Spleen (tissue), 11 donors: ENCODE results near the gene TARBP1. TPM values are rescaled to one million over a fixed set of nuclear protein-coding genes. Genes with fewer than 3 reads are reported as not detected.

Source experiments
- DNase-seq: peaks from one replicate; pipeline ENCODE4 v3.0.0-alpha.2; 2020
- H3K27ac ChIP-seq, 8 donors: fragments of 200-600 bp; sonication (generic) in 7 of 8; 1 replicate in 4 of 8; 2 replicates in 4 of 8; pipeline versions ENCODE4 v1.5.0 to v1.8.0; 2016 to 2021; ENCODE audit warnings: inconsistent platforms in 4 of 8, mild to moderate bottlenecking in 4 of 8, moderate library complexity in 1 of 8
- H3K27me3 ChIP-seq, 7 donors: fragments of 200-600 bp; sonication (generic) in 6 of 7; replicated peaks in 1 of 7; 1 replicate in 4 of 7; 2 replicates in 3 of 7; pipeline versions ENCODE4 v1.5.0 to v1.8.0; 2016 to 2021; ENCODE audit warnings: inconsistent platforms in 3 of 7, mild to moderate bottlenecking in 1 of 7
- H3K36me3 ChIP-seq, 6 donors: fragments of 200-600 bp; sonication (generic) in 5 of 6; 1 replicate in 4 of 6; 2 replicates in 2 of 6; pipeline versions ENCODE4 v1.5.0 to v1.8.0; 2016 to 2021; ENCODE audit warnings: inconsistent platforms in 2 of 6
- H3K4me1 ChIP-seq, 6 donors: fragments of 200-600 bp; sonication (generic) in 5 of 6; 1 replicate in 3 of 6; 2 replicates in 3 of 6; pipeline versions ENCODE4 v1.5.0 to v1.8.0; 2016 to 2021; ENCODE audit warnings: inconsistent platforms in 3 of 6
- H3K4me3 ChIP-seq, 8 donors: fragments of 200-600 bp; sonication (generic) in 7 of 8; 1 replicate in 4 of 8; 2 replicates in 4 of 8; pipeline versions ENCODE4 v1.5.0 to v1.8.0; 2016 to 2021; ENCODE audit warnings: inconsistent platforms in 4 of 8, mild to moderate bottlenecking in 4 of 8, moderate library complexity in 2 of 8
- H3K9me3 ChIP-seq, 8 donors: fragments of 200-600 bp; sonication (generic) in 7 of 8; 1 replicate in 4 of 8; 2 replicates in 4 of 8; pipeline versions ENCODE4 v1.5.0 to v1.8.0; 2016 to 2021; ENCODE audit warnings: inconsistent platforms in 4 of 8
- POLR2A ChIP-seq, 3 donors: fragments of 450-650 bp; IDR thresholded peaks; one replicate each; pipeline ENCODE4 v1.5.1; 2017; ENCODE audit warnings: antibody characterized with exemption in 3 of 3, mild to moderate bottlenecking in 1 of 3
- POLR2AphosphoS5 ChIP-seq, 3 donors: sonication (generic); formaldehyde crosslinking; IDR thresholded peaks; one replicate each; pipeline ENCODE4 v1.5.1; 2017; ENCODE audit warnings: antibody characterized with exemption in 3 of 3
- WGBS, 5 donors: extraction: QIAGEN DNeasy Blood & Tissue Kit in 3 of 5; methylation state at CpG; one replicate each; pipeline versions ENCODE4 v1.1.5 to v1.1.7; 2013 to 2018; 5-methylcytosine and 5-hydroxymethylcytosine counted together
- intact Hi-C: fragments of 100-400 bp; cut with DNase I; formaldehyde crosslinking; loops from one replicate; pipeline ENCODE4 v1.15.0; 2023; ENCODE audit warnings: low total_unique reads
- polyA plus RNA-seq, 3 donors: library from polyadenylated mRNA; stranded (reverse); fragments of 200-250 nt; gene quantifications; one replicate each; pipeline ENCODE4 v1.2.1, GENCODE V29; 2013
- total RNA-seq, 7 donors: library from RNA; depleted of rRNA in 3 of 7; stranded (reverse); fragments of >200 nt in 3 of 7; fragmentation: NEBNext Ultra II Directional in 4 of 7; extraction: Animal tissue kit (Norgen Biotek cat#: 25700) in 4 of 7; gene quantifications; one replicate each; pipeline versions ENCODE4 v1.1.0 to v1.2.1, GENCODE V29; 2016 to 2021
- TF ChIP-seq, protein P1 (sequence below), 11 experiments: fragments of 200-600 bp in 7 of 11; fragments of 450-650 bp in 4 of 11; sonication (generic) in 4 of 11; IDR thresholded peaks in 8 of 11; conservative IDR thresholded peaks in 3 of 11; 1 replicate in 7 of 11; 2 replicates in 4 of 11; pipeline versions ENCODE4 v1.4.0 to v1.8.0; 2016 to 2021; ENCODE audit warnings: antibody characterized with exemption in 11 of 11, inconsistent platforms in 4 of 11, mild to moderate bottlenecking in 1 of 11
- donor health status: healthy with polysubstance abuse.
- donor health status: DM: no; HTN: no; CAD: no; lungs with moderate emphysema.
- donor health status: DM: no; HTN: no; CAD: no.
- donor health status: Bipolar disorder and iron deficiency.
- donor health status: healthy.
- donor health status: DM: no; HTN: no; CAD: no.
- donor health status: DM: yes; HTN: yes; CAD: no.

TARBP1 gene
- total and polyA plus RNA-seq, 10 donors, result 27.1 to 99.7 (median 40.3) TPM

DNA sequence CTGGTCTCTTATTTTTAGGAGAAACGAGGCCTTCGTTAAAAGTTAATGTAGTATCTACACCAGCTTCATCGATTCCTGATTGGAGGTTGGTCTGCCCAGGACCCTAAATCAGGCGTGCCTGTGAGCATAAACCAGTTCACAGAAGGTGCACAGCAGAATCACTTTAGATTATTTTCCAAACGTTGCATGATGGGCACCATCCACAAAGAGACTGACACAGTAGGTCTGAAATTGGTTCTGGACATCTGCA lies 256 bp upstream of the TARBP1 start:
- peak overlapping the region; percentile 89 to 98 (median 94) for H3K4me3 ChIP-seq
- no peak for DNase-seq
- H3K27ac ChIP-seq, result peak overlapping the region; percentile 86 to 97 (median 94)
- H3K36me3 ChIP-seq, result no peaks in the 10 kb centered on the region
- H3K27me3 ChIP-seq, result peaks cover 0 to 7% (median 0%) of the 10 kb centered on the region in 7 donors
- 13 to 21% (median 17%) methylated on average over 4 to 5 of the region's 5 CpGs for WGBS, 5 donors
- TF ChIP-seq, protein P1, sequence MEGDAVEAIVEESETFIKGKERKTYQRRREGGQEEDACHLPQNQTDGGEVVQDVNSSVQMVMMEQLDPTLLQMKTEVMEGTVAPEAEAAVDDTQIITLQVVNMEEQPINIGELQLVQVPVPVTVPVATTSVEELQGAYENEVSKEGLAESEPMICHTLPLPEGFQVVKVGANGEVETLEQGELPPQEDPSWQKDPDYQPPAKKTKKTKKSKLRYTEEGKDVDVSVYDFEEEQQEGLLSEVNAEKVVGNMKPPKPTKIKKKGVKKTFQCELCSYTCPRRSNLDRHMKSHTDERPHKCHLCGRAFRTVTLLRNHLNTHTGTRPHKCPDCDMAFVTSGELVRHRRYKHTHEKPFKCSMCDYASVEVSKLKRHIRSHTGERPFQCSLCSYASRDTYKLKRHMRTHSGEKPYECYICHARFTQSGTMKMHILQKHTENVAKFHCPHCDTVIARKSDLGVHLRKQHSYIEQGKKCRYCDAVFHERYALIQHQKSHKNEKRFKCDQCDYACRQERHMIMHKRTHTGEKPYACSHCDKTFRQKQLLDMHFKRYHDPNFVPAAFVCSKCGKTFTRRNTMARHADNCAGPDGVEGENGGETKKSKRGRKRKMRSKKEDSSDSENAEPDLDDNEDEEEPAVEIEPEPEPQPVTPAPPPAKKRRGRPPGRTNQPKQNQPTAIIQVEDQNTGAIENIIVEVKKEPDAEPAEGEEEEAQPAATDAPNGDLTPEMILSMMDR (IDR thresholded peaks at IDR 0.05 in 8 of 11, conservative IDR thresholded peaks at IDR 0.05 in 3 of 11), result no peak
- TF ChIP-seq POLR2AphosphoS5 (IDR thresholded peaks at IDR 0.05), result no peak
- TF ChIP-seq POLR2A (IDR thresholded peaks at IDR 0.05), result no peak
- peaks cover 4 to 50% (median 34%) of the 10 kb centered on the region in 6 donors for H3K4me1 ChIP-seq
- no peaks in the 10 kb centered on the region for H3K9me3 ChIP-seq
- intact Hi-C loops, result no loop called here

GRCh38 chr1:234478152-234478480 lies 863 bp downstream of the TARBP1 start:
- 0 to 1% (median 0%) methylated on average over 11 to 43 of the region's 43 CpGs for WGBS, 5 donors
- Histone ChIP-seq H3K4me3 (peak overlapping the region; percentile 89 to 98 (median 94)), H3K27ac (peak overlapping the region; percentile 86 to 97 (median 94))

GRCh38 chr1:234477386-234478151 lies 1.4 kb downstream of the TARBP1 start:
- peaks cover 12 to 66% (median 46%) of the 10 kb centered on the region in 6 donors for H3K4me1 ChIP-seq
- H3K27me3 ChIP-seq, result no peaks in the 10 kb centered on the region
- intact Hi-C loops, result no loop called here
- H3K4me3 ChIP-seq, result peak overlapping the region; percentile 89 to 98 (median 94)
- peak overlapping the region; percentile 86 to 97 (median 94) for H3K27ac ChIP-seq
- 14 to 17% (median 17%) methylated on average over 15 of the region's 15 CpGs for WGBS, 5 donors
- H3K36me3 ChIP-seq, result no peaks in the 10 kb centered on the region
- no peaks in the 10 kb centered on the region for H3K9me3 ChIP-seq
- no peak for TF ChIP-seq POLR2A (IDR thresholded peaks at IDR 0.05)
- no peak for TF ChIP-seq POLR2AphosphoS5 (IDR thresholded peaks at IDR 0.05)
- TF ChIP-seq, protein P1 (IDR thresholded peaks at IDR 0.05 in 8 of 11, conservative IDR thresholded peaks at IDR 0.05 in 3 of 11), result no peak
- DNase-seq, result no peak

More at GRCh38 chr1:234478152-234478480, 863 bp downstream of the TARBP1 start:
- Histone ChIP-seq H3K27me3 (peaks cover 0 to under 1% (median 0%) of the 10 kb centered on the region in 7 donors), H3K4me1 (peaks cover 8 to 61% (median 40%) of the 10 kb centered on the region in 6 donors), H3K36me3 (no peaks in the 10 kb centered on the region), H3K9me3 (no peaks in the 10 kb centered on the region)
- DNase-seq, result peak; percentile 95
- TF ChIP-seq POLR2AphosphoS5 (IDR thresholded peaks at IDR 0.05) (peak in 2 of 3 donors; percentile 71 to 76), POLR2A (IDR thresholded peaks at IDR 0.05) (peak in 1 of 3 donors; percentile 36)
- TF ChIP-seq, protein P1 (IDR thresholded peaks at IDR 0.05 in 8 of 11, conservative IDR thresholded peaks at IDR 0.05 in 3 of 11), result no peak
- intact Hi-C loops, result no loop called here

- Histone ChIP-seq H3K27ac (no peak overlapping the region), H3K27me3 (no peaks in the 10 kb centered on the region), H3K9me3 (no peaks in the 10 kb centered on the region), H3K36me3 (no peaks in the 10 kb centered on the region), H3K4me1 (peaks cover 12 to 70% (median 48%) of the 10 kb centered on the region in 6 donors), H3K4me3 (no peak overlapping the region)
- intact Hi-C loops, result no loop called here
- WGBS, 5 donors, result 27 to 55% (median 38%) methylated on average over 5 of the region's 5 CpGs
- DNase-seq, result no peak
- TF ChIP-seq, protein P1 (IDR thresholded peaks at IDR 0.05 in 8 of 11, conservative IDR thresholded peaks at IDR 0.05 in 3 of 11), result no peak
- no peak for TF ChIP-seq POLR2AphosphoS5 (IDR thresholded peaks at IDR 0.05)
Measured at GRCh38 chr1:234476172-234476571, 2.8 kb downstream of the TARBP1 start.
